Activated CD4-positive, CD25-positive, alpha-beta regulatory T cell treated with anti-CD3 and anti-CD28 coated beads, Interleukin-2, amount 50 U/mL, for 16 hours (primary cell): Measurements from ENCODE around the gene OR6J1.
"Not testable (repeated sequence)": the region's sequence is repeated elsewhere in the genome, so short reads cannot be mapped to it uniquely, and the experiment has no call there.

Source experiments
- DNase-seq: peaks from one replicate; pipeline ENCODE4 v3.0.0-alpha.2; 2020; ENCODE audit warnings: low read depth, low spot score

The OR6J1 gene

DNA sequence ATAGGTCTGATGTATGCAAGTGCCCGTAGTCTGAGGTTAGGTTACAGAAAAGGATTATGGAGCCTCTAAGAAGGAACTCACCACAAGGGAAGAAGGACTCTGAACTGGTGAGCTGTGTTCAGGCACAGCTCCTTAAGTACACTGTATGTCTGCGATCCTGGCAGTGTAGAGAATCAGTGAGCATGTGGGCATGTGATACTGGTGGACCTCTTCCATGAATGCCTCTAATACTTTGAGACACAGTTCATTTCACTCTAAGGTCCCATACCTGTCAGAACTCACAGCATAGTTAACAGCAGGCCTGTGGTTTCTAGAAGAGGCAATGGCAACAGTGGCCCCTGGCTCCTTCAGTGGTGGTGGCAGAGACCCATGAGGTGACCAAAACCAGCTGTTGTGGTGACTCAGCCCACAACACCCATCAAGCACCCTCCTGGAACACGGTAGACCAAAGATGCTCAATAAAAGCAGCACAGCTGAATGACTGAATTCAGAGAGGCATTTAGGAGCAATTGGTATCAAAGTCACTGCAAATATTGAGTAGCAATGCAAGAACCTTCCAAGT, 6.9 kb upstream of the OR6J1 start:
- no peak for DNase-seq

DNA sequence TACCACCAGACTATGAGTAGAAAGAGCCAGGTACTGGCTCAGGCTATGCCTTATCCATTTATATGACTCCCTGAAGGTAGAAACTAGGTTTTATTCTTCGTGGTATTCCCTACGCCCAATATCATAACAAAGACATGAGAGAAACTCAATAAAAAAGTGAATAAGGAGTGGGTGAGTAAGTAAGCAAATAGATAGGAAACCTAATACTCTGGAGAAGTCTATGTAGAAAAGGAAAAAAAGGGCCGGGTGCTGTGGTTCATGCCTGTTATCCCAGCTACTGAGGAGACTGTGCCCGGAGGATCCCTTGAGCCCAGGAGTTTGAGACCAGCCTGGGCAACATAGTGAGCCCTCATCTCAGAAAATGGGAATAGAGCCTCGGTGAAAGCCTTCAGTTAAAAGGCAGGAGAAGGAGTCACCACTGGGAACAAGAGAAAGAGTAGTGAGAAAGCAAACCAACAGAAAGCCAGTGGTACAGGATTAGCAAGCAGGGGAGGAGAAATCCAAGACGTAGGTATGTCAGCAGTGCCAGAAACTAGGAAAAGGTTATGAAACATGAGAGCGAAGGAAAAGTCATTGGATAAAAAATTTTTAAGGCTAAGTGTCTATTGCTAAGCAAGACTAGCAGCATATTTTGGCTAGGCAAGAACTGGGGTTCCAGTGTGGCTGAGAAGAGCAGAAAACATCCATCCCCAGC, 6.0 kb upstream of the OR6J1 start:
- DNase-seq: no peak

DNA sequence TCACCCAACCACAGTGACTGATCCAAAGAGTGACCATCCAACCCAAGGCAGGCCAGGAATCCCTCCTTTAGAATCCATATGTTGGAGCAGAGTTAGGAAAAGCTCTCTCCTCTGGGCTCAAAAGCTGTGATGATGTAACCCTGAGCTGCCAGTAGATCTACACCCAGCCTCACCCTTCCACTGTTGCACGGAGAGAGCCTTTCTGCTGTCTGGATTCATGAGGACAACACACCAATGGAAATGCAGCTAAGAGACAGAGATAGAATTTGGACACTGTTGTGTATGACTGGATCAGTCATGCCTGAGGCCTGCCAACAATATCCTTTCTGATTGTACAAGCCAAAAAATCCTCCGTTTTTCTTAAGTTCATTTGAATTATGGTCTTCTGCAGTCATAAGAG, 4.4 kb upstream of the OR6J1 start:
- no peak for DNase-seq

DNA sequence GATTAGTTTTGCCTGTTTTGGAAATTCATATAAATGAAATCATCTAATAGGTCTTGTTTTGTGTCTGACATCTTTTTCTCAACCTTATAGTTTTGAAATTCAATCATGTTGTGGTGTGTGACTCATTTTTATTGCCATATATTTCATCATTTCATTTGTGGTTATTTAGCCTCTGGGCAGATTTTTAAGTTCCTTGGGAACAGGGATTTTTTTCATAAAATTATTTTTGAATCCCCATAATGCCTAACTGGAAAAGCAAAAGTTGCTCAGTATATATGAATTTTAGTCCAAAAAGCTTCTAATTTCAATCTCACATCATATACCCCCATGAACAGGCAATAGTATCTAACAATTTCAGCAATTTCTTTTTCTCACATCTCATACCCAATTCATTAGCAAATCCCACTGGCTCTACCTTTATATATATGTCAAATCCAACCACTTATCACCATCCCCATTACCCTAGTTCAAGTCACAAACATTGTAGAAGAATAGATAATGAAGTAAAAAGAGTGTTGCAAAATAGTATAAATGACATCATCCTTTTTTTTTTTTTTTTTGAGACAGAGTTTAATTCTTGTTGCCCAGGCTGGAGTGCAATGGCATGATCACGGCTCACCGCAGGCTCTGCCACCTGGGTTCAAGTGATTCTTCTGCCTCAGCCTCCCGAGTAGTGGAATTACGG, 2.6 kb upstream of the OR6J1 start:
- no peak for DNase-seq

DNA sequence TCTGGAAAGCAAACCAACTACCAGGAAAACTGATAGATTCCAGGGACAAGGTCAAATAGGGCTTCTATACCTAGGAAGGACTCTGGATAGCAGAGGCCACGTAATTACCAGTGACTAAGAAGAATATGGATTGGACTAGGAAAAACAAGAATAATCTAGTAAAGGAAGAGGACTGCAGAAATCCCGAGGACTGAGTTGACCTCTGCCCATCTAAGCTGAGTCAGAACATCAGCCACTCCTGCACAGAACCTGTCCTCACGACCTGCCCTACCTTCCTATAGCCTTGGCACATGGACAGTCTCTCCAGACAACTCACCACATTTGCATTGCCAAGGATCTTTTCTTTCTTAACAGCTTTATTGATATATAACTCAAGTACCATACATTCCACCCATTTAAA, 2.3 kb downstream of the OR6J1 start:
- no peak for DNase-seq

DNA sequence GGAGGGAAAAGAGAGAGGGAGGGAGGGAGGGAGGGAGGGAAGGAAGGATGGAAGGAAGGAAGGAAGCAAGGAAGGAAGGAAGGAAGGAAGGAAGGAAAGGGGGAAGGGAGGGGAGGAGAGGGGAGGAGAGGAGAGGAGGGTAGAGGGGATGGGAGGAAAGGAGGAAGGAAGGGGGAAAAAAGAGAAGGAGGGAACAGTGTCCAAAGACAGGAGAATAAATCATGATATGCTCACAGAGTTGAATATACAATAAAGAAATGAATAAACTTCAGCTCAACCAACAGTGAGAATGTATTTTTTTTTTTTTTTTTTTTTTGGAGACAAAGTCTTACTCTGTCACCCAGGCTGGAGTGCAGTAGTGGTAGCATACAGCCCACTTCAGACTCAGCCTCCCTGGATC, 4.0 kb downstream of the OR6J1 start:
- DNase-seq: no peak

DNA sequence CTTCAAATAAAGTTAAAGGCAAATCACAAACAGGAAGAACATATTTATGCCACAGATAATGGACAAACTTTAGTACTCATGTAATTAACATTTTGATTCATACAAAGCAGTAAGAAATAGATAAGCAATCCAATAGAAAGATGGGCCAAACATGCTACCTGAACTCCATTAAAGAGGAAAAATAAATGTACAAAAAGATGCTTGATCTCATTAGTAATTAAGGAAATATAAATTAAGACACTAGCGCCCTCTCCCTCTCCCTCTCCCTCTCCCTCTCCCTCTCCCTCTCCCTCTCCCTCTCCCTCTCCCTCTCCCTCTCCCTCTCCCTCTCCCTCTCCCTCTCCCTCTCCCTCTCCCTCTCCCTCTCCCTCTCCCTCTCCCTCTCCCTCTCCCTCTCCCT, 8.2 kb downstream of the OR6J1 start:
- not testable (repeated sequence) for DNase-seq

DNA sequence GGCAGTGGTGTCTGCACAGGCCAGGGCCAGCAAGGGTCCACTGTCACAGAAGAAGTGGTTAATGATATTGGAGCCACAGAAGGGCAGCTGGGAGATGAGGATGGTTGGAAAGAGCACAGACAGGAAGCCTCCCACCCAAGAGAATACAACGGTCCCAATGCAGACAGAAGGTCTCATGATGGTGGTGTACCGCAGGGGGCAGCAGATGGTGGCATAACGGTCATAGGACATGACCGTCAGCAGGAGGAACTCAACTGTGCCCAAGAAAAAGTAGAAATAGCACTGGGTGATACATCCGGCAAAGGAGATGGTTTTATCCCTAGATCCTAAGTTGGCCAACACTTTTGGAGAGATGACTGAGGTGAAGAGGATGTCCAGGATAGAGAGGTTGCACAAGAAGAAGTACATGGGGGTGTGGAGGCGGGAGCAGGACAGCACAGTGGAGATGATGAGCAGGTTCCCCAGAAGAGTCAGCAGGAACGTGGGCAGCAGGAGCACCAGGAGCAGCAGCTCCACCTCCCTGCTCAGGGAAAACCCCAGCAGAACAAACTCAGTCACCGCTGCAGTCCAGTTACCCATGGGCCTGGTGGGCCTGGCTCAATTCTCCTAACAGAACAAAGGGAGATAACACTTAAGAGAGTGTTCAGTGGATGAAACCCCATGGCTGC, 9.8 kb downstream of the OR6J1 start:
- DNase-seq: no peak

DNA sequence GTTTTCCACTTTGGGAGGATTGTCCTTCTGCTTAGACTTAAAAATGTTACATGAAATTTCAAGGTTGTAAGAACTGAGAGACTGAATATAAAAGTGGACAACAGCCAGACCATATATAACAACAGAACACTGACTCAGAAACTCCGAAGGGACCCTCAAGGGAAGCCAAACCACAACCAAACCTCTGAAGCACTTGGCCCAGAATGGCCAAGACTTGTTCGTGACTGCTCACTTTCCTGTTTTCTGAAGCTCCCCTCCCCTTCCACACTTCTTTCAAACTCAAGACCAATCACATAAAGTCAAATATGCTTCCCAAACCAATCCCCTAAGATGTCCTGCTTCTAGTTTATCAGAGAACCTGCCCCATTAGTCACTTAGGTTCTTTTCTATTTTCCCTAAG, 13.7 kb downstream of the OR6J1 start:
- no peak for DNase-seq

DNA sequence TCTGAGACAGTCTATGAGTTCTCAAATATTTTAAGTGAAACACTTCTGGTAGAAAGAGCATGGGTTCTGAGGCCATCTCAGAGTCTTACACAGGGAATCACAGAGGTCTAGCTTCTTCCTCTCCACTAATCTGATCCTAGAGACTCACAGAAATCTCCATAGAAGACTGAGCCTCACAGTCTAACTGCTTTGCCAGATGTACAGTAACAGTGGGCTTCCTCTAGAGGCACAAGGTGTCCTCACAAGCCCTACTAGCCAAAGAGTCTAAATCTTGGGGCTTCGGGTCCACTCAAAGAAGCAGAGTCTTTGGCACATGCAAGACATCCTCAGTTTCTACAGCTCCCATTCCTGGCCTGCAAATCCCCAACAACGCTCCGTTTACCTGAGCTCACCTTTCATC, 14.1 kb downstream of the OR6J1 start:
- no peak for DNase-seq

DNA sequence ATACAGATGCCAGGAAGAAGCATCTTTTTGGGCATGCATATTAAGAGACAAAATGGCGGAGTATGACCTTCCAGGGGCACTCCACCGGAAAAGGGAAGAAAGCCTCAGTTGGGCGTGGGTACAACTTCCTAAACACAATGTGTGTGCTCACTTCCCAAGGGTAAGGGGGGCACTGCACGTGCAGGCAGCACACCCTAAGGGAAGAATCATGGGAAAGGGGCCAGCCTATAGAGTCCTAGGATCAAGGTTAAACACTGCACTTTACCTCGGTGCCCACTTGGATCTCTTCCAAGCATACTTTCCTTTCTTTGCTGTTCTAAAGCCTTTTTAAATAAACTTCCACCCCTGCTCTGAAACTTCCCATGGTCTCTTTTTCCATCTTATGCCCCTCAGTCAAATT, 14.8 kb downstream of the OR6J1 start:
- DNase-seq: no peak

DNA sequence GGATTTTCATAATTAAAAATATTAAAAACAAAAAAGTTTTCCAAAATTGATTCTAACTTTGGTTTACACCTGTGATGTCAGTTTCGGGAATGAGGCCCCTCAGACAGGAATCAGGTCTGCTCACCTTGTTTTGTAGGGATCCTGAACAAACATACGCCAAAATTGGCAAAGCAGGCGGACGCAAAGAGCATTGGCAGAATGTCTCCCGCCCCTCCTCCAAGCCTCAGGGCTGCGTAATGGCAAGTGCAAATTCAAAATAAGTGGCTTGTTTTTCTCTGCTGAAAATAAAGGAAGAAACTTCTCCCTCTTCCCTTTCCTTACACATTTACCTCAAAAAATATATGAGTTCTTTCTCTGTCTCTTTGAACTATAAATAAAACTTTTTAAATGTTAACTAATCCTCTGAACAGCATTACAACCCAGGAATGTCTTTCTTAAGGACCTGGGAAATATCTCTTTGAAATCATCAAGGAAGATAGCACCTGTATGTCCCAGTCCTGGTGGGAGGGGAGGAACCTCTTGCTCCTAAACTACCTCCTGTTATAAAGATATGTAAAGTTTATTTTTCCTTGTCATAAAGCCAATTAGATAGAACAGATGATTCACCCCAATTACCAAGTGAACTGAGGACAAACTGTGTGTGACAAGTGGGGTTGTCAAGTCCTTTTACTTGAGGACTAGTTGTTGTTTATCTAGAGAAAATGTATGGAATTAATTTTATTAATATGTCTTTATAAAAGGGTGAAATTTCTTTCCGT, 16.5 kb downstream of the OR6J1 start:
- no peak for DNase-seq

DNA sequence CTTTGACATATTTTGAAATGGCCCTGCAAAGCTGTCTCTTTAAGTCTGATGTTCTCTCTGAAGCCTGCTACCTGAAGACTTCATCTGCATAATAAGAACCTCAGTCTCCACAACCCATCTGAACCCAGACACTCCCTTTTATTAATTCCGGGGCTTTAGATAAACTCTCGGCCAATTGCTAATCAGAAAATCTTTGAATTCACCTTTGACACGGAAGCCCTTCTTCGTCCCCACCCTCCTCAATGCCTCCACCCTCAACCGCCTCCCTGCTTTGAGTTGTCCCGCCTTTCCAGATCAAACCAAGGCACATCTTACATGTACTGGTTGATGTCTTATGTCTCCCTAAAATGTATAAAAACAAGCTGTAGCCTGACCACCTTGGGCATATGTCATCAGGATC, 17.6 kb downstream of the OR6J1 start:
- no peak for DNase-seq

DNA sequence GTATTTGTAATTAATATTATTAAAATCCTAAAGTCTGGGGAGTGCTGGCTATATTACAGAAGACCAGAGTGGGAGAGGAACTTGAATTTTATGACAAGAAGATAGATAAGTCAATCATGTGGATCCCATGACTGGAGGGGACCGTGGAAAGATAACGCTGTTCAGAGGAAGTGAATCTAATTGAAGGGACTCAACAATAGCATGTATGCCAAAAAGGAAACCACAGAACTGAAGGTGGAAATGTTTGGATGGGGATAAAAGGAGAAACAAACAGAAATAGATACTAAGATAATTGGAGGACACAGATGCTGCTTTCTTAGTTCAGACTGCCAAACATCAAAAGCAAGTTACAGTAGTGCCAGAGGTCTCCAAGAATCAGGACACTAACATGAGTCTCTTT, 21.1 kb downstream of the OR6J1 start:
- DNase-seq: no peak

DNA sequence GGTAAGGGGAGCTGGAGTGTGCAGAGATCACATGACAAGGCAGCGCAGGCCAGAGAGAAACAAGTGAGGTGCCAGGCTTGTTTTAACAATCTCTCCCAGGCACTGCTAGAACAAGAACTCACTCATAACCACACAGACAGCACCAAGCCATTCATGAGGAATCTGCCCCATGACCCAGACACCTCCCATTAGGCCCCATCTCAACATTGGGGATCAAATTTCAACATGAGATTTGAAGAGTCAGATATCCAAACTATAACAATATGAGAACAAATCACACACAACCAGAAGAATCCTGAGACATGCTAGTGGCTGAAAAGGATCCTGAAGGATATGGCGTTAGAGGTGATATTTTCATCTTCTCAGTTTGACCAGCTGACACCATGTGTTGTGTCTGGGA, 21.9 kb downstream of the OR6J1 start:
- DNase-seq: no peak

DNA sequence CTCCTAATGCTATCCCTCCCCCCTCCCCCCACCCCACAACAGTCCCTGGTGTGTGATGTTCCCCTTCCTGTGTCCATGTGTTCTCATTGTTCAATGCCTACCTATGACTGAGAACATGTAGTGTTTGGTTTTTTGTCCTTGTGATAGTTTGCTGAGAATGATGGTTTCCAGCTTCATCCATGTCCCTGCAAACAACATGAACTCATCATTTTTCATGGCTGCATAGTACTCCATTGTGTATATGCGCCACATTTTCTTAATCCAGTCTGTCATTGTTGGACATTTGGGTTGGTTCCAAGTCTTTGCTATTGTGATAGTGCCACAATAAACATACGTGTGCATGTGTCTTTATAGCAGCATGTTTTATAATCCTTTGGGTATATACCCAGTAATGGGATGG, 28.4 kb downstream of the OR6J1 start:
- DNase-seq: not testable (repeated sequence)

DNA sequence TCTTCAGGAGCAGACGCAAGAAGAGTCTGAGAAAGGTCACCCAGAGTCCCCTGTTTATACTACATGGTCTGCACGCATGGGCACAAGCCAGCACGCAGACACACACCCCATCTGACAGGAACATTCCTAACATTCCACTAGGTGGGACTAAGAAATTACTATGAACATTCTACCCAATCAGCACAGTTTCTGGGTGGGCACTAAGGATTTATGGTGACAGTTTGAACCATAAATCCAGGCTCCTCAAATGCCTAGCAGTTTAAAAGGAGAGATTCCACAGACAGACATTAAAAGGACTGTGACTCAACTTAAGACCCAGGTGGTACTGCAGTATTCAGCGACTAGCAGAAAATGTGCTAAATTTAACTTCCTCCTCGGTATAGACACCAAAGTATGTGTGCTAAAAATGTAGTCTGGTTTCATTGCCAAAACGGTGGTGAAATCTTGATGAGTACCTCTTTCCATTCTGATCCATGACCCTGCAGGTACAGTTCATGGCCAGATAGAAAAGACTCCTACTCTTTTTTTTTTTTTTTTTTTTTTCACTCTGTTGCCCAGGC, 29.8 kb downstream of the OR6J1 start:
- DNase-seq: no peak

DNA sequence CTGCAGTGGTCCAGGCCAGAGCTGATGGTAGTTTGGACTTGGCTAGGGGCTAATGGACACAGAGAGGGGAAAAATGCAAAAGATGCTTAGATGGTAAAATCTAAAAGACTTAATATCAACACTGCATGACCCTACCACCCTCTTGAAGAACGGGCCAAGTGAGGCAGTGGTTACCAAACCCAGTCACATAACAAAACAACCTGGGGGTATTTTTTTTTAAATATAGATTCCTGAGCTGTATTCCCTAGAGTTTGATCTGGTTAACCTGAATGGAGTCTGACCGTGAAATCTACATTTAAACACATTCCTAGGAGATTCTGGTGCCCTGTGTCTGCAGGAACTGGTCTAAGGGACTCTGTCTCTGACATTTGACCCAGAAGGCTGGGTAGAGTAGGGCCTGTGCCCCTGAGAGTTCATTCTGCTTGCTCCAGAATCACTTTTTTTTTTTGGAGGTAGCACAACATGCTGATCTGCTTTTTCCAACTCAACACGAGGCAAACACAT, 30.4 kb downstream of the OR6J1 start:
- DNase-seq: no peak

DNA sequence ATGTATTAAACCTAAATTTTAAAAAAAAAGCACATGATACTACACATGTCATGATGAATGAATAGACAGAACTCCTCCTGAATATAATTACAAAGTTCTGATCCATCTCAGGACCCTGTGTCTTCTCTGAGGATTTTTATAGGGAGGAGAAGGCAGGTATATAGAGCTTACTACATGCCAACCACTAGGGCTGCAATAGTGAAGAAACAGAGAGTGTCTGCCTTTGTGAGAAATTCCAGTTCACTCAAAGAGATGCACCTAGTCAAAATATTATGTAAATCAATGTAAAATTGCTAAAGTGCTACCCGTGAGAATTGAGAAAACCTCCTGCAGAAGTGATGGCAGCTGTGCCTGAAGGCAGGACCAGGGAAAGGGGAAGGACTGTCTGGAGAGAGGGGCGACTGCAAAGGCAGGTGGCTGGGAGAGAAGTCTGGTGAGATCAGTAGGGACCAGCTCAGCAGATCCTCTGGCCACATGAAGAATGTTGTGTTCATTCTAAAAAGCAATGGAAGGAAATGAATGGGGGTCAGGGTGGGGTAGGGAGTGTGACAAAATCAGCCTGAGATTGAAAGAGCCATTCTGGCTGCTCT, 31.0 kb downstream of the OR6J1 start:
- DNase-seq: no peak

DNA sequence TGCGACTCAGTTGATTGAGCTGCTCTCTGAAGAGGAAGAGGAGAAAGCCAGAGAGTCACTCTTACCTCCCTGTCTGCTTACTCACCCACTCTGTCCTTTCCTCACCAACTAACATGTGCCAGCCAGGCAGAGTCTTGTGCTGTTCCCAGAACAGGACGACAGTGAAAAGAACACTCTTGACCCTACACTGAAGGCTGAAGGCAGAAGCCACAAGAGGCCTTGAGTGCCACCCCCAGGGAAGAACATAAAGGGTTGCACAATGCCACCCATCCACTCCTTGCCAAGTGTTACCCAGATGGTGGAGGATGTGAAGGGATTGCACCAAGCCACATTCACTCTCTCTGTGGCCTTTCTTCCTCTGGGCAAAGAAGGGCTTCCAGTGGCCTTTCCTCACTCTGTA, 33.2 kb downstream of the OR6J1 start:
- DNase-seq: no peak

DNA sequence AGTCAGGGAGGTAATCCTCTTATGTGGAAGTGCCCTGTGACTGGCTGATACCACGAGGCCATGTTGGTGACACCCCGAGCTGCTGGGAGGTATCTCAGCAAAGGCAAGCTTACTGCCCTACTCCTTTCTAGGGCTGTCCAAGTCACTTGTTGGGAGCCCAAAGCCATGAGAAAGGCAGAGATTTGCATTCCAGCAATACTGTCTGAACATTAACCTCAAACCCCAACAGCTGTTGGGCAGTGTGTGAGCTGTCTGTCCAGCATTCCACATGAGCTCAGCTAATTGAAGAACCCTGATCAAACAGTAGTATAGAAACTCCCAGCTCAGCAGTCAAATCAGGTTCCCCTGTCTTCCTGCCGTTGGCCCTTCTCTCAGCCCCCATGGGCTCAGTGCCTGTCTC, 36.9 kb downstream of the OR6J1 start:
- no peak for DNase-seq
